HepG2 (cell line): ENCODE results near the gene GNPDA1. TPM values are rescaled to one million over a fixed set of nuclear protein-coding genes. Genes with fewer than 3 reads are reported as not detected.
A peak's percentile ranks its signal among the peaks of the same experiment; 100 is the strongest.

Source experiments
- ELF1 ChIP-seq: sonication (generic); formaldehyde crosslinking; IDR thresholded peaks from 2 replicates; pipeline ENCODE4 v1.4.0; 2020; ENCODE audit warnings: missing genetic modification reagents
- ETV5 ChIP-seq: IDR thresholded peaks from 2 replicates; pipeline ENCODE4 v1.6.1; 2018; ENCODE audit warnings: missing biosample characterization, missing genetic modification reagents, inconsistent platforms, borderline replicate concordance
- ZNF282 ChIP-seq: fragments of 450-650 bp; IDR thresholded peaks from 2 replicates; pipeline ENCODE4 v1.6.1; 2018; ENCODE audit not compliant: partially characterized antibody
- ZNF790 ChIP-seq: sonication (generic); formaldehyde crosslinking; IDR thresholded peaks from 2 replicates; pipeline ENCODE4 v1.8.0; 2022; ENCODE audit warnings: missing genetic modification reagents, mild to moderate bottlenecking, borderline replicate concordance
- ZNF83 ChIP-seq: sonication (generic); formaldehyde crosslinking; IDR thresholded peaks from 2 replicates; pipeline ENCODE4 v1.4.0; 2020; ENCODE audit warnings: missing genetic modification reagents, mild to moderate bottlenecking, borderline replicate concordance
- polyA plus RNA-seq, 8 experiments: library from polyadenylated mRNA; depleted of rRNA in 3 of 8; stranded (reverse) in 7 of 8; unstranded in 1 of 8; fragments of >200 nt; fragmentation: Illumina TruSeq in 4 of 8; extraction: Trizol in 4 of 8; gene quantifications; 2 replicates each; pipeline versions ENCODE4 v1.2.1 to v1.2.3, GENCODE V29; 2011 to 2016; ENCODE audit warnings: low read depth in 4 of 8, missing spikeins in 1 of 8, mixed read lengths in 1 of 8; ENCODE audit not compliant: insufficient read depth in 1 of 8
- total RNA-seq, 5 experiments: library from RNA; depleted of rRNA; stranded (reverse); fragments of >200 nt; fragmentation: Illumina TruSeq; extraction: Trizol; gene quantifications; 2 replicates each; pipeline ENCODE4 v1.2.3, GENCODE V29; 2016; ENCODE audit warnings: low read depth in 1 of 5
- TF ChIP-seq, protein P1 (sequence below): IDR thresholded peaks from 2 replicates; pipeline ENCODE4 v1.6.1; 2018; ENCODE audit warnings: missing genetic modification reagents
- TF ChIP-seq, protein P2 (sequence below): sonication (generic); formaldehyde crosslinking; IDR thresholded peaks from 2 replicates; pipeline ENCODE4 v1.9.0; 2022; ENCODE audit warnings: missing genetic modification reagents, mild to moderate bottlenecking, borderline replicate concordance
- TF ChIP-seq, protein P3 (sequence below): sonication (generic); formaldehyde crosslinking; IDR thresholded peaks from 2 replicates; pipeline ENCODE4 v1.8.0; 2022; ENCODE audit warnings: mild to moderate bottlenecking, missing genetic modification reagents, moderate library complexity
- TF ChIP-seq, protein P4 (sequence below): sonication (generic); formaldehyde crosslinking; IDR thresholded peaks from 2 replicates; pipeline ENCODE4 v1.5.1; 2020; ENCODE audit warnings: mild to moderate bottlenecking, moderate library complexity, missing genetic modification reagents
- TF ChIP-seq, protein P5 (sequence below), 2 experiments: fragments of 450-650 bp in 1 of 2; sonication (generic) in 1 of 2; formaldehyde crosslinking in 1 of 2; IDR thresholded peaks; 2 replicates each; pipeline versions ENCODE4 v1.6.1 to v1.8.0; 2016 to 2022; ENCODE audit warnings: antibody characterized with exemption in 1 of 2, mild to moderate bottlenecking in 1 of 2, missing genetic modification reagents in 1 of 2

The GNPDA1 gene
- total and polyA plus RNA-seq, 2 of the 13 experiments (the other 11 are each of a cell fraction or from before 2014, with no cell fraction given): 6.0 to 54.1 TPM

DNA sequence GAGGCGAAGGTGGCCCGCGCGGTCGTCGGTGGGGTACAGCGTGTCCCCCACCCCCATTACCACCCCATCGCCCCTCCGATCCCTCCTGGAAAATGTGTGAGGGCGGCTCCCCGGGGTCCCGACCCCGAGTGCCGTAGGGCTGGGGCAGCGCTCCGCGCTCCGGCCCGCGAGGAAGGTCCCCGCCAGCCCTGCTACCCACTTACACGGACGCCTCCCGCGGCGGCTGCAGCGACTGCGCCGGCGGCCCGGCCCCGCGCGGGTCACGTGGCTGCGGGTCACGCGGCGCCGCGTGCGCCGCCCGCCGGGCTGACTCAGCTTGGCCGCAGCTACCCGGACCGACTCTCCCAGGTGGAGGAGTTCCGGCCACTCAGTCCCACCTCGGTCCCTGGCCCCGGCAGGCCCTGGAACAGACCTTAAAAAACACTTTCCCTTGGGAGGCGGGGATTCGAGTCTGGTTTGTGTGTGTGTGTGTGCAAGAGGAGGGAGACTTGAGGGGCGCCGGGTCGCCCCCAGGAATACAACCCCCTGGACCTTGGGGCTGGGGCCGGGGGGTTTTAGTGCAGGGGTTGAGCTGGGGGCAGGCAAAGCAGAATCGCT, at the start of gene GNPDA1 (continued):
- TF ChIP-seq, protein P1, sequence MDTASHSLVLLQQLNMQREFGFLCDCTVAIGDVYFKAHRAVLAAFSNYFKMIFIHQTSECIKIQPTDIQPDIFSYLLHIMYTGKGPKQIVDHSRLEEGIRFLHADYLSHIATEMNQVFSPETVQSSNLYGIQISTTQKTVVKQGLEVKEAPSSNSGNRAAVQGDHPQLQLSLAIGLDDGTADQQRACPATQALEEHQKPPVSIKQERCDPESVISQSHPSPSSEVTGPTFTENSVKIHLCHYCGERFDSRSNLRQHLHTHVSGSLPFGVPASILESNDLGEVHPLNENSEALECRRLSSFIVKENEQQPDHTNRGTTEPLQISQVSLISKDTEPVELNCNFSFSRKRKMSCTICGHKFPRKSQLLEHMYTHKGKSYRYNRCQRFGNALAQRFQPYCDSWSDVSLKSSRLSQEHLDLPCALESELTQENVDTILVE (CRISPR knock-in tag): no peak
- peak; percentile 45; the same call in 1 of the 2 replicates for TF ChIP-seq ETV5 (CRISPR knock-in tag)
- TF ChIP-seq ZNF790 (CRISPR knock-in tag): no peak
- TF ChIP-seq, protein P2, sequence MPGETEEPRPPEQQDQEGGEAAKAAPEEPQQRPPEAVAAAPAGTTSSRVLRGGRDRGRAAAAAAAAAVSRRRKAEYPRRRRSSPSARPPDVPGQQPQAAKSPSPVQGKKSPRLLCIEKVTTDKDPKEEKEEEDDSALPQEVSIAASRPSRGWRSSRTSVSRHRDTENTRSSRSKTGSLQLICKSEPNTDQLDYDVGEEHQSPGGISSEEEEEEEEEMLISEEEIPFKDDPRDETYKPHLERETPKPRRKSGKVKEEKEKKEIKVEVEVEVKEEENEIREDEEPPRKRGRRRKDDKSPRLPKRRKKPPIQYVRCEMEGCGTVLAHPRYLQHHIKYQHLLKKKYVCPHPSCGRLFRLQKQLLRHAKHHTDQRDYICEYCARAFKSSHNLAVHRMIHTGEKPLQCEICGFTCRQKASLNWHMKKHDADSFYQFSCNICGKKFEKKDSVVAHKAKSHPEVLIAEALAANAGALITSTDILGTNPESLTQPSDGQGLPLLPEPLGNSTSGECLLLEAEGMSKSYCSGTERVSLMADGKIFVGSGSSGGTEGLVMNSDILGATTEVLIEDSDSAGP (CRISPR knock-in tag): no peak
- TF ChIP-seq, protein P3, sequence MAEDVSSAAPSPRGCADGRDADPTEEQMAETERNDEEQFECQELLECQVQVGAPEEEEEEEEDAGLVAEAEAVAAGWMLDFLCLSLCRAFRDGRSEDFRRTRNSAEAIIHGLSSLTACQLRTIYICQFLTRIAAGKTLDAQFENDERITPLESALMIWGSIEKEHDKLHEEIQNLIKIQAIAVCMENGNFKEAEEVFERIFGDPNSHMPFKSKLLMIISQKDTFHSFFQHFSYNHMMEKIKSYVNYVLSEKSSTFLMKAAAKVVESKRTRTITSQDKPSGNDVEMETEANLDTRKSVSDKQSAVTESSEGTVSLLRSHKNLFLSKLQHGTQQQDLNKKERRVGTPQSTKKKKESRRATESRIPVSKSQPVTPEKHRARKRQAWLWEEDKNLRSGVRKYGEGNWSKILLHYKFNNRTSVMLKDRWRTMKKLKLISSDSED: no peak
- no peak for TF ChIP-seq ZNF282
- no peak for TF ChIP-seq ELF1 (CRISPR knock-in tag)
- TF ChIP-seq, protein P4, sequence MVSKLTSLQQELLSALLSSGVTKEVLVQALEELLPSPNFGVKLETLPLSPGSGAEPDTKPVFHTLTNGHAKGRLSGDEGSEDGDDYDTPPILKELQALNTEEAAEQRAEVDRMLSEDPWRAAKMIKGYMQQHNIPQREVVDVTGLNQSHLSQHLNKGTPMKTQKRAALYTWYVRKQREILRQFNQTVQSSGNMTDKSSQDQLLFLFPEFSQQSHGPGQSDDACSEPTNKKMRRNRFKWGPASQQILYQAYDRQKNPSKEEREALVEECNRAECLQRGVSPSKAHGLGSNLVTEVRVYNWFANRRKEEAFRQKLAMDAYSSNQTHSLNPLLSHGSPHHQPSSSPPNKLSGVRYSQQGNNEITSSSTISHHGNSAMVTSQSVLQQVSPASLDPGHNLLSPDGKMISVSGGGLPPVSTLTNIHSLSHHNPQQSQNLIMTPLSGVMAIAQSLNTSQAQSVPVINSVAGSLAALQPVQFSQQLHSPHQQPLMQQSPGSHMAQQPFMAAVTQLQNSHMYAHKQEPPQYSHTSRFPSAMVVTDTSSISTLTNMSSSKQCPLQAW (CRISPR knock-in tag): no peak
- TF ChIP-seq ZNF83 (CRISPR knock-in tag): no peak
- TF ChIP-seq, protein P5, sequence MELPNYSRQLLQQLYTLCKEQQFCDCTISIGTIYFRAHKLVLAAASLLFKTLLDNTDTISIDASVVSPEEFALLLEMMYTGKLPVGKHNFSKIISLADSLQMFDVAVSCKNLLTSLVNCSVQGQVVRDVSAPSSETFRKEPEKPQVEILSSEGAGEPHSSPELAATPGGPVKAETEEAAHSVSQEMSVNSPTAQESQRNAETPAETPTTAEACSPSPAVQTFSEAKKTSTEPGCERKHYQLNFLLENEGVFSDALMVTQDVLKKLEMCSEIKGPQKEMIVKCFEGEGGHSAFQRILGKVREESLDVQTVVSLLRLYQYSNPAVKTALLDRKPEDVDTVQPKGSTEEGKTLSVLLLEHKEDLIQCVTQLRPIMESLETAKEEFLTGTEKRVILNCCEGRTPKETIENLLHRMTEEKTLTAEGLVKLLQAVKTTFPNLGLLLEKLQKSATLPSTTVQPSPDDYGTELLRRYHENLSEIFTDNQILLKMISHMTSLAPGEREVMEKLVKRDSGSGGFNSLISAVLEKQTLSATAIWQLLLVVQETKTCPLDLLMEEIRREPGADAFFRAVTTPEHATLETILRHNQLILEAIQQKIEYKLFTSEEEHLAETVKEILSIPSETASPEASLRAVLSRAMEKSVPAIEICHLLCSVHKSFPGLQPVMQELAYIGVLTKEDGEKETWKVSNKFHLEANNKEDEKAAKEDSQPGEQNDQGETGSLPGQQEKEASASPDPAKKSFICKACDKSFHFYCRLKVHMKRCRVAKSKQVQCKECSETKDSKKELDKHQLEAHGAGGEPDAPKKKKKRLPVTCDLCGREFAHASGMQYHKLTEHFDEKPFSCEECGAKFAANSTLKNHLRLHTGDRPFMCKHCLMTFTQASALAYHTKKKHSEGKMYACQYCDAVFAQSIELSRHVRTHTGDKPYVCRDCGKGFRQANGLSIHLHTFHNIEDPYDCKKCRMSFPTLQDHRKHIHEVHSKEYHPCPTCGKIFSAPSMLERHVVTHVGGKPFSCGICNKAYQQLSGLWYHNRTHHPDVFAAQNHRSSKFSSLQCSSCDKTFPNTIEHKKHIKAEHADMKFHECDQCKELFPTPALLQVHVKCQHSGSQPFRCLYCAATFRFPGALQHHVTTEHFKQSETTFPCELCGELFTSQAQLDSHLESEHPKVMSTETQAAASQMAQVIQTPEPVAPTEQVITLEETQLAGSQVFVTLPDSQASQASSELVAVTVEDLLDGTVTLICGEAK (IDR thresholded peaks at IDR 0.05): no peak
- TF ChIP-seq, protein P5 (CRISPR knock-in tag; IDR thresholded peaks at IDR 0.05): no peak
